ENCODE measurements around the gene TCF7L2.
"Not testable (repeated sequence)": the region's sequence is repeated elsewhere in the genome, so short reads cannot be mapped to it uniquely, and the experiment has no call there.

Gene TCF7L2

DNA sequence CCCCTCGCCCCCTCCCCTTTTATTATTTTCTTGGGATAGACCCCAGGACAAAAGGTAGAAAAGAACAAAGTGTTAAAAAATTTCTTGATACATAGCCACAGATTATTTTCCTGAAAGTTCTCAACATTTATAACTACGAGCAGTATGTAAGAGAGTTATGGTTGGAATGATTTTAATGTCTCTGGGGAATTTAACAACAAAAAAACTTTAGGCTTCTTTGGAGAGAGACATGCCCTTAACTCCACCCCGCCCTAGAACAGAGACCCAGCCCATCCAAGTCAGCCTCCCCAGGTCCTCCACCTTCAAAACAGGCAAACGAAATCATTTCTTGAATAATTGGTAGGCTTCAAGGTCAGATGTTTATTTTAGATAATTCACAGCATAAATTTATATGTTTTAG, 97.1 kb downstream of the TCF7L2 start:
- DNase-seq = no peak

GRCh38 chr10:113047605-113047962, 97.5 kb downstream of the TCF7L2 start:
- no peak for DNase-seq

DNA sequence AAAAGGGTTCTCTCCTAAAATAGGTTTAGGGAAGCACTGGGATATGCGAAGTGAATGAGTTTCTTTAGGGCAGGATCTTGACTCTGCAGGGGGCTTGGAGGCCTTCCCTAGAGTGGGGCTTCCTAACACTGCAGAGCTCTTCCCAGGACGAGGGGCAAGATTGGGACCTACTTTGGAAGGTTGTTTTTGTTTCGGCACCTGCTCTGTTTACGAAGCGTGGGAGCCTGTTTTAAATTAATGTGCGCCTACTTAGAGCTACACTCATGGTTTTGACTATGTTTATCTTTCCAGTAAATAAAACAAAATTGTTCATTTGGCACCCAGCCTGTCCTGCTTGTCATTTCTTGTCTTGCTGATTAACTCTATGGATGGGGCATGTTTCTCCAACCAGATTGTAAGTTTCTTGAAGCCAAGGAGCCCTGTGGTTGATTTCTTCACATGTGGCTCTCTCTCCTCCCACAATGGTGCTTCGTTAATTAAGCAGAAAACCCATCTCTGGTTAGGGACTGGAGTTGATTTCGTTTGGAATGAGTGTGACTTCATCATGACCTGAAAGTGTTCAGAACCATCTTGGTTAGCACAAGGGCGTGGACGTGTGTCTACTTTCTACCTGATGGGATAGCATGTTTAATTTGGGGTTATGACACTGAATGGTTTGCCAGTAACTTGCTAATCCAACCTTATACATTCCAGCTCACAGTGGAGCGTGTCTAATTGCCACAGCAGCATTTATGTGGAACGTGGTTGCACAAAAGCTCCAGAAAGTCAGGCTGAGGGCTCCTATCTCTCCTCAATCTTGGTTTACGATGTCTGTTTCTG, 98.1 kb downstream of the TCF7L2 start:
- DNase-seq = no peak

- no peak for DNase-seq
Observed at GRCh38 chr10:113049881-113050280, 99.8 kb downstream of the TCF7L2 start.

GRCh38 chr10:113052076-113052830, 102.2 kb downstream of the TCF7L2 start:
- DNase-seq = no peak

DNA sequence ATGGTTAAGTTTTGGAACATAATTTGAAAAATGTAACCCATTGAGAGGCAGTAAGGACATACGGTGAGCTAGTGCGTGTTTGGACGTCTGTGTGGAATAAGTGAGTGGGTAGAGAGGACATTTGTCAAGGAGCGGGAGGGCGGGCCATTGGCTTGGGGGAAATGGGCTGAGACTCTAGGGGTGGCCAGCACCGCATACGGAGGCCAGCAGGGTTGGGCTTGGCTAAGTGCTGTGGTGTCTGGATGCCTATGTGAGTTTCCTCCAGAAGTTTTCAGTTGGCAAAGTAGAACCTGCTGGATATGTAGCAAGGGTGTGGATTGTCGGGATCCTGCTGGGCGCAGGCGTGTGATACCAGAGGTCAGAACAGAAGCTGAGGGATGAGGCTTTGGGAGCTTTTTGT, 103.0 kb downstream of the TCF7L2 start:
- no peak for DNase-seq

- no peak for DNase-seq
Observed at GRCh38 chr10:113053881-113054280, 103.8 kb downstream of the TCF7L2 start.

GRCh38 chr10:113055458-113055857, 105.4 kb downstream of the TCF7L2 start:
- DNase-seq = no peak

DNA sequence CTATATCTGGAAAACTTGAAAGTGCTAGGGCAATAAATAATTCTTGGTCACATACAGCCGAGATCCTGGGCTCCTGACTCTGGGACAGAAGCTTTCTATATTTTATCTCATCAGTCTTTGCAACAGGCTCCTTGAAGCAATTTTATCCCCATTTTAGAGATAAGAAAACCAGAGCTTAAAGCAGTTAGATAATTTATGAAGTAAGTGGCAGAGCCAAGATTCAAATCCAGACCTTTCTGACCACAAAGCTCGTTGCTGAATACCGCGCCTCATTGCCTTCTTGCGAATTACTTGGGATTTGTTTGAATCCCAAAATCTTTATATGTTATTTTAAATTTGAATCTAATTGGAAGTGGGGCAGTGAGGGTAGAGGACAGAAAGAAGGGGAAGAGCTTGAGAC, 106.0 kb downstream of the TCF7L2 start:
- no peak for DNase-seq

- no peak for DNase-seq
Observed at GRCh38 chr10:113056441-113057021, 106.5 kb downstream of the TCF7L2 start.

DNA sequence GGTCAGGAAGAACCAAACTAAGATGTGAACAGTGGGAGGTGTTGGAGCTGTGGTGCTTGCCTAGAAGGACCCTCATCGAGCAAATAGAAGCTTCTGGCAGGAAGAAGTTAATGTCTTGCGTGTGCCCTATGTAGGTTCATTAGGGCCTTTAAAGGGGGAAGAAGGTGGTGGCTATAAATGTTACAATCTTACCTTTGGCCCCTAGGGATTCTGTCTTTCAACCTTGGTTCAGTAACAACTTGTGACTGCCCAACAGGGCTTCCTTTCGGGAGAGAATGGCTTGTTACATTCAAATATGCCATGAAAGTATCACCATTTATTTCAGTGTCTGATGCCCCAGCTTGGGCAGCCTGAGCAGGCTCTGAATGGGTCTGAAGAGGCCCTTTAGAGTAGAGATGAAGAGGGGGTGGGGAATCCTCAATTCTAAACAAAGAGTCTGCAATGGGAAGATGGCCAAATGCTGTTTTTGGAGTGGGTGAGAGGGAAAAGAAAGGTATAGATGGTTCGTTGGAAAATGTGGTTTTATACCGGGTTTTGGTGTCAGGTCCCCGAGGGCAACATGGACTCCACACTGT, 108.0 kb downstream of the TCF7L2 start:
- no peak for DNase-seq

GRCh38 chr10:113058523-113059370, 108.7 kb downstream of the TCF7L2 start:
- DNase-seq = peak; percentile 45

- peak; percentile 41 for DNase-seq
Observed at GRCh38 chr10:113059371-113059780, 109.3 kb downstream of the TCF7L2 start.

DNA sequence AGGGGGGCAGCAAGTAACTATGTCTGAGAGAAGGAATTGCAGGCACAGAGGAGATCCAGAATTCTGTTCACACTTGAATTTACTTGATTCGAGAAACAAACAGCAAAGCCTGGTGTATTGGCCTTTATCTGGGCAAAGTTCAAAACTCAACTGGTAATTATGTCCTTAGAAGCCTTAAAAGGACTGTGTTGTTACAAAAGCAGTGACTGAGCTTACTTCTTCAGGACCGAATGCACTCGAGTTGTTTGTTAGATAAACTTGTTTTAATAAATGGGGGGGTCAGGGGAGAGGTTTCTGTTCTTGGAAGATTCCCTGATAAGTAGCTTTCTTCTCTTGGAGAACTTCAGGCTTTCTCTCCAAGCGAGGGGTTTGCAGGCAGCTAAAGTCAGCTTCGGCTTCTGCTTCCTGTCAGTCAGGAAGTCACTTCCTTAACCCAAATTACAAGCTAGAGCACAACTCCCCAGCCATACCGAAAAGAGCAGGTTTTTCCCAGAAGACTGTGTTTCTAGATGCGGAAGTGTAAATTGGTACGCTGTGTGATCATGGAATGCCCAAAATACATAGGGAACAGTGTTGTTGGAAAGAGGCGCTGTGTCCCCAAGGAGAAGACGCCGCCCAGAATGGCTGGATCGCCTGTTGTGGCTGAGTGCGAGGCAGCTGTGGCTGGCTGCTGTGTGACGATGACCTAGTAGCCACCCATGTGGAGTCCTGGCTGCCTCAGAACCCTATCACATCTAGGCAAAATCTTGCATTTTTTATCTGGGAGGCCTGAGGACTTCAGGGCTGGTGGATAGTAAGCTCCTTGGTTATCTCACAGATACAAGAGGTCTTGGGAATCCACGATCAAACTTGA, 110.4 kb downstream of the TCF7L2 start:
- no peak for DNase-seq

GRCh38 chr10:113061054-113061430, 111.0 kb downstream of the TCF7L2 start:
- DNase-seq = no peak

DNA sequence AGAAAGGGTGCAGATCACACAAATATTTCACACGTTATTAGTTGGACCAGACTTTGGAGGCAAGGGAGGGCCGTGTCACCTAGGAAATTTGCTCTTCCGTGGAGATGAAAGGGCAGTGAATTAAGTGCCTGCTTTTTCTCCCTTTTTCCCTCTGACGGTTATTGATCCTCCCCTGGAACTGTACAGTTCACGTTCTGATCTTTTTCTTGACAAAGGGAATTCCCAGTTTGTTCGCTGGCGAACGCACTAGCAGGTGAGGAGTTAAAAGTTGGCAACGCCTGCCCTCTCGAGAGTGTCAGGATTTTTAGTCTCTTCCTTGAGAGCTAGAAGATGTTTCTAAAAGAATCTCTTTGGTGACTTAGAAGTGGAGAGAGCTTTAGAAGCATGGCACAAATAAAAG, 111.5 kb downstream of the TCF7L2 start:
- DNase-seq = no peak

DNA sequence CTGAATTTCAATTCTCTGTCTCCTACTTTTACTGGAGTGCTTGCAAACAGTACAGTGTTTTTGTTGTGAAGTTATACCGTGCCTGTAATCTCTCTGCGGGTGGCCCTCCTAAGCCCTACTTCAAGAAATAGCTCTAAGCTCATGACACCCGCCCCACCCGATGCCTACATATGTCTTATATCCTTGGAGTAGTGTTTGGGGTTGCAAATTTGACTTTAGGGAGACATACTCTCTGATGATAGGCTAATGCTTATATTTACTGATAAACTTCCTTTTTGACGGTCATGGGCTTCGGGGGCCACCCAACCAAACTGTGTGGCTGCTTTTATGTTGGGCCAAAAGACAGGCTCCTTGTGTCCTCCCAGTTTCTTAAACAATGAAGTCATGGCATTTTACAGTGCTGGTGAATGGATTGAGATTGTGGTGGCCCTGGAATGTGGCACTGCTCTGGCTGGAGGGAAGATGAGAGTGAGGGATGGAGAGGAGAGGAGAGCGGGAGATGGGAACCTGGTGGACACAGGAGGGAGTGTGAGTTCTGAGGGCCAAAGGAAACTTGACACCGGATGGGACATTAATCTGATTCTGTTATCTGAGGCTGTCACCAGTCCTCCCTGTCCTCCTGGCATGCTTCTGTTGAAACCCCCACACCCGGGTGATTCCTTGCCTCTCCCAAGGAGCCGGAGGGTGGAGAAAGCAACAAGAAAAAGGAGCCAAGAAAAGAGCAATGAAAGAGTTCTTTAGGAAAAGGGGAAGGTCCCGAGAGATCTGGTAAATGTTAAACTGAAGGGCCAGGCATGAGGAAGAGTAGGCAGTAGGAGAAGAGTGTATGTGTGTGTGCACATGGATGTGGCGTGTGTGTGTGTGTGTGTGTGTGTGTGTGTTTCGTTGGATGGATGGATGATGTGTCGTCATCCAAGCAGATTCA, 113.3 kb downstream of the TCF7L2 start:
- DNase-seq = peak; percentile 42

DNA sequence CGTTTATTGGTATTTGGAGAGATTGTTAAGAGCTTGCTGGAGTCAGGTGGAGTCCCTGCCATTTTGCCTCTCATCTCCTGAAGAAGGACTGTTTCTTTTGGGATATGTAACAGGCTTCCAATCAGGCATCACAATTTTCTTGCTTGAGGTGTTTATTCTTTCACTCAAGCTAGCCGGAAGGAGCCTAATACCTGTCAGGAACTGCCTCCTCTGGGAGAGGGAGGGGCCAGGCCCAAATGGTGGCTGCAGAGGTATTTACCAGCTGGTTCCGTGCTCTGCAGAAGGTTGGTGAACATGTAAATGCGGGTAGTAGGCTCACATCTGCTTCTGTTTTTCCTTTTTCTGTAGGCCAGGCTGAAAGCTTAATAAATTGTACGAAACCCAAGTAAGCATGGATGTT, 114.0 kb downstream of the TCF7L2 start:
- no peak for DNase-seq

- not testable (repeated sequence) for DNase-seq
Observed at GRCh38 chr10:113066120-113066519, 116.1 kb downstream of the TCF7L2 start.
